Measurements from ENCODE around the gene RPL41. TPM values are rescaled to one million over a fixed set of nuclear protein-coding genes. Genes with fewer than 3 reads are reported as not detected.
"Not testable (repeated sequence)": the region's sequence is repeated elsewhere in the genome, so short reads cannot be mapped to it uniquely, and the experiment has no call there.

The RPL41 gene
- 1,000 to 10,000 TPM; 5,971 to 6,299 TPM for total RNA-seq

DNA sequence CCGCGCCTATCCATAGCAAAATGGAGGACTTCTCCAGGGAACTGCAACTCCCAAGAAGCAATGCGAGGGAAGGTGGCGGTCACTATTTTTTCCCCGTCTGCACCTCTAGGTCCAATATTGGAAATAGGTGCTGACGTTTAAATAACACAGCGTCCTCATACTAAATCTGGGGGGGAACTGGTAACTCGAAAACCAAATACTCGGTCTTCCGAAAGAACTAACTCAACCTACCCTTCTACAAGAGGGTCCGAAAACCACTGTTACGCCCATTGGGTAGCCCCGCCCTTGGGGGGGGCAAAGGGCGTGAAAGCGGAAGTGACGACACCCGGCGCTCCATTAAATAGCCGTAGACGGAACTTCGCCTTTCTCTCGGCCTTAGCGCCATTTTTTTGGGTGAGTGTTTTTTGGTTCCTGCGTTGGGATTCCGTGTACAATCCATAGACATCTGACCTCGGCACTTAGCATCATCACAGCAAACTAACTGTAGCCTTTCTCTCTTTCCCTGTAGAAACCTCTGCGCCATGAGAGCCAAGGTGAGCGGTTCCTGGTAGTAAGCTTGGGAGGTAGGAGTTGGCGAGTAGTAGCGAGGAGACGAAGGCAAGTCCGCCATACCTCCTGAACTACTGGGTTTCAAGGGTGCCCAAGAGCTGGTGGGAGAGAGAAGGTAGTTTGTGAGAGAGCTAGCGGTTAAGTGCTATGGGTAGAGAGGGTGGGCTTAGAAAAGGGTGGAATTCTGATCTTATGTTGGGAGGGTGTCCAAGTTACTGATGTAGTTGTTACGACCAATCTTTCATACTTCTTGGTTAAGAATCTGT is at the start of gene RPL41:
TSS of gene RPL41 (plus strand) at position 367 of the 815 bp plus-strand sequence.
- DNase-seq, result peak; percentile 96
- intact Hi-C loops (cut with micrococcal nuclease), result loop anchor here (1.0 to 10.0 kb wide), 7 partner anchors 12 to 1132 kb away; partner anchors contain the start of genes BLOC1S1, PA2G4, RPS26 and TESPA1
- Mint-ChIP-seq H3K9me3 (no peaks in the 10 kb centered on the region), H3K4me3 (peak within 1 kb of the TSS; percentile 97), H3K36me3 (ENCODE audit: low read depth) (peaks cover 41% of the 10 kb centered on the region), H3K27ac (peak within 1 kb of the TSS; percentile 99), H3K27me3 (ENCODE audit: low read depth) (no peaks in the 10 kb centered on the region), H3K4me1 (ENCODE audit: low read depth) (peaks cover 23% of the 10 kb centered on the region)
- CTCF ChIA-PET, result interaction anchor here (0.6 to 3.7 kb wide), 6 partner anchors 10 to 379 kb away, joined by 3 to 30 read pairs (median 5); partner anchors contain the start of gene RNF41

DNA sequence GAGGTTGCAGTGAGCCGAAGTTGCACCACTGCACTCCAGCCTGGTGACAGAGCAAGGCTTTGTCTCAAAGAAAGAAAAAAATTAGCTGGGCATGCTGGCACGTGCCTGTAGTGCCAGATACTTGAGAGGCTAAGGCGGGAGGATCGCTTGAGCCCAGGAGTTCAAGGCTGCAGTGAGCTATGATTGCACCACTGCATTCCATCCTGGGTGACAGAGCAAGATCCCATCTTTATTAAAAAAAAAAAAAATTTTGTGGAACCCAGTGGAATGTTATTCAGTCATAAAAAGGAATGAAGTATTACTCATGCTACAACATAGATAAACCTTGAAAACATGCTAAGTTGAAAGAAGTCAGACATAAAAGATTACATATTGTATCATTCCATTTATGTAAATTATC is 44.8 kb upstream of the RPL41 start:
- DNase-seq, result no peak
- CTCF ChIA-PET, result interaction anchor here (0.9 kb wide), 1 partner anchor 76 kb away, joined by 3 read pairs; no protein-coding TSS in a partner anchor
- intact Hi-C loops (cut with micrococcal nuclease), result no loop called here
- Mint-ChIP-seq H3K27ac (no peak overlapping the region), H3K27me3 (ENCODE audit: low read depth) (no peaks in the 10 kb centered on the region), H3K4me1 (ENCODE audit: low read depth) (peaks cover 4% of the 10 kb centered on the region), H3K4me3 (no peak overlapping the region), H3K36me3 (ENCODE audit: low read depth) (no peaks in the 10 kb centered on the region), H3K9me3 (no peaks in the 10 kb centered on the region)

DNA sequence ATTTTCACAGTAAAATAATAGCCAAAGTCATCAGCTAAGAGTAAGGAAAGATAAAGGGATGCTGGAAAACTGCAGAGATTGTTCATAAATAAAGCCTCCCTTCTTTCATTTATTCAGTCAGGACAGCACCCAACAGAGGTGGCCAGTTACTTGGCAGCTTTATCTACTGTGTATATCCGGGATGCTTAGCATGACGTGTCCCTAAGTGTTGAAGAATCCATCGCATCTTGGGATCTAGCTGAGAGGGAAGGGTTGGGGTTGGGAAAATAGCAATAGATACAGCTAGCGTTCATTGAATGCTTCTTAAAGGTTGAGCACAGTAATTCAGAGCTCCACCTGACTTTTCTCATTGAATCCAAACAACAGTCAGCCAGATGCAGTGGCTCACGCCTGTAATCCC is 42.0 kb upstream of the RPL41 start:
- no peak overlapping the region for H3K4me3 Mint-ChIP-seq
- no peak for DNase-seq
- H3K9me3 Mint-ChIP-seq, result no peaks in the 10 kb centered on the region
- H3K36me3 Mint-ChIP-seq (ENCODE audit: low read depth), result no peaks in the 10 kb centered on the region
- intact Hi-C loops (cut with micrococcal nuclease), result no loop called here
- H3K27me3 Mint-ChIP-seq (ENCODE audit: low read depth), result no peaks in the 10 kb centered on the region
- H3K27ac Mint-ChIP-seq, result no peak overlapping the region
- CTCF ChIA-PET, result interaction anchor here (0.8 kb wide), 1 partner anchor 11 kb away, joined by 3 read pairs; no protein-coding TSS in a partner anchor
- H3K4me1 Mint-ChIP-seq (ENCODE audit: low read depth), result no peaks in the 10 kb centered on the region

DNA sequence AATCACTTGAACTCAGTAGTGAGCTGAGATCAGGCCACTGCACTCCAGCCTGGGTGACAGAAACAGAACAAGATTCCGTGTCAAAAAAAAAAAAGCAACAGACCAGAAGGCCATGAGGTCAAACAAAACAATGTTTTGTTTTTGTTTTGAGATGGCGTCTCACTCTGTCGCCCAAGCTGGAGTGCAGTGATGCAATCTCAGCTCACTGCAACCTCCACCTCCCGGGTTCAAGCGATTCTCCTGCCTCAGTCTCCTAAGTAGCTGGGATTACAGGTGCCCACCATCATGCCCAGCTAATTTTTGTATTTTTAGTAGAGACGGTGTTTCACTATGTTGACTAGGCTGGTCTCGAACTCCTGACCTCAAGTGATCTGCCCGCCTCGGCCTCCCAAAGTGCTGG is 38.5 kb upstream of the RPL41 start:
- H3K27me3 Mint-ChIP-seq (ENCODE audit: low read depth), result peaks cover 17% of the 10 kb centered on the region
- intact Hi-C loops (cut with micrococcal nuclease), result not testable (repeated sequence)
- H3K4me1 Mint-ChIP-seq (ENCODE audit: low read depth), result peaks cover 12% of the 10 kb centered on the region

DNA sequence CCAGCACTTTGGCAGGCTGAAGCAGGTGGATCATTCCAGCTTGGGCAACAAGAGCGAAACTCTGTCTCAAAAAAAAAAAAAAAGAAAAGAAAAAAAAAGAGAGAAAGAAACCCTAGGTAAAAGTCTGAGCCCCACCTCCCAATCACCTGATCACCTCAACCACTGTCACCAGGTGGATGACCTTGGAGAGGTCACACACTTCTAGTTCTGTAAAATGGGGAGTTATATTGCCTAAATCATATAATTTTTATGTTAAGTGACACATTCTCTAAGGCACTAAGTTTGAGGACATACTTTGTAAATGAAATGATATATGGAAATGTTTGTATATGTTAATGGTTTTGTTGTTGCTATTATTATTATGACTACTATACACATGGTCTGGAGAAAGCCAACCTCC is 38.0 kb upstream of the RPL41 start:
- peaks cover 12% of the 10 kb centered on the region for H3K4me1 Mint-ChIP-seq (ENCODE audit: low read depth)
- CTCF ChIA-PET, result interaction anchor here (0.6 to 1.1 kb wide), 3 partner anchors 10 to 337 kb away, joined by 3 read pairs; partner anchors contain the start of gene ZC3H10
- peak overlapping the region; percentile 76 for H3K4me3 Mint-ChIP-seq
- intact Hi-C loops (cut with micrococcal nuclease), result no loop called here
- no peaks in the 10 kb centered on the region for H3K9me3 Mint-ChIP-seq
- no peaks in the 10 kb centered on the region for H3K36me3 Mint-ChIP-seq (ENCODE audit: low read depth)
- H3K27me3 Mint-ChIP-seq (ENCODE audit: low read depth), result peaks cover 17% of the 10 kb centered on the region
- DNase-seq, result no peak
- no peak overlapping the region for H3K27ac Mint-ChIP-seq

More for the DNA sequence above, 38.5 kb upstream of the RPL41 start:
- CTCF ChIA-PET, result interaction anchor here (0.6 to 1.1 kb wide), 4 partner anchors 9 to 336 kb away, joined by 3 read pairs; partner anchors contain the start of gene ZC3H10
- DNase-seq; H3K4me3 Mint-ChIP-seq; H3K9me3 Mint-ChIP-seq; H3K36me3 Mint-ChIP-seq (ENCODE audit: low read depth); H3K27ac Mint-ChIP-seq: not testable (repeated sequence)

DNA sequence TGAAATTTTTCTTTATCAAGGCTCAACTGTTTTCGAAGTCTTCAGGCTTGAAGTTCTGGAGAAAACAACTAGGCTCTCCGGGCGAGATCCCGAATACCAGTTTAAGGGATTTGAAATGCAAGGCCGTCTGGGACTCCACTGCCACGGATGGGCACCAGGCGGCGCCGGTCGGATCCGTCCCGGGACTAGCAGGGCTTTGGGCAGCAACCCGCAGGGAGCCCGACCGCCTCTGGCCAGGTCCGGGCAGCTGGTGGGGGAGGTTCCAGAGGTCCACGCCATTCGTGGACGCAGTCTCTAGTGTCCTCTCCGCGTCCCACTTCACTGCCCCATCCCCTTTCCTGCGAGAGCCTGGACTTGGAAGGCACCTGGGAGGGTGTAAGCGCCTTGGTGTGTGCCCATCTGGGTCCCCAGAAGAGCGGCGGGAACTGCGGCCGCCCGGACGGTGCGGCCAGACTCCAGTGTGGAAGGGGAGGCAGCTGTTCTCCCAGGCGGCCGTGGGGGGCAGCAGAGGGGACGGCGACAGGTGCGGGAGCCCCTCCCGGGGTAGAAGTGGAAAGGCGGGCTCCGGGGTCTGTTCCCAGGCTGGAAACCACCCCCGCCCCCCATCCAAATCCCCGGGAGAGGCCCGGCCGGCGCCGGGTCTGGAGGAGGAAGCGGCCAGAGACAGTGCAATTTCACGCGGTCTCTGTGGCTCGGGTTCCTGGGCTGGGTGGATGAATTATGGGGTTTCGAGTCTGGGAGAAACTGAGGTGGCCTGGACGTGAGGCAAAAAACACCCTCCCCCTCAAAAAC is 37.3 kb upstream of the RPL41 start:
- H3K9me3 Mint-ChIP-seq, result no peaks in the 10 kb centered on the region
- DNase-seq, result peak; percentile 70
- H3K36me3 Mint-ChIP-seq (ENCODE audit: low read depth), result no peaks in the 10 kb centered on the region
- H3K27ac Mint-ChIP-seq, result no peak overlapping the region
- H3K4me1 Mint-ChIP-seq (ENCODE audit: low read depth), result peaks cover 12% of the 10 kb centered on the region
- intact Hi-C loops (cut with micrococcal nuclease), result loop anchor here (1.0 kb wide), 2 partner anchors 25 to 39 kb away; partner anchors contain the start of genes PA2G4 and ZC3H10
- peak overlapping the region; percentile 76 for H3K4me3 Mint-ChIP-seq
- H3K27me3 Mint-ChIP-seq (ENCODE audit: low read depth), result peaks cover 17% of the 10 kb centered on the region
- CTCF ChIA-PET, result interaction anchor here (0.8 to 1.0 kb wide), 3 partner anchors 10 to 32 kb away, joined by 3 to 4 read pairs (median 4); partner anchors contain the start of gene PA2G4

DNA sequence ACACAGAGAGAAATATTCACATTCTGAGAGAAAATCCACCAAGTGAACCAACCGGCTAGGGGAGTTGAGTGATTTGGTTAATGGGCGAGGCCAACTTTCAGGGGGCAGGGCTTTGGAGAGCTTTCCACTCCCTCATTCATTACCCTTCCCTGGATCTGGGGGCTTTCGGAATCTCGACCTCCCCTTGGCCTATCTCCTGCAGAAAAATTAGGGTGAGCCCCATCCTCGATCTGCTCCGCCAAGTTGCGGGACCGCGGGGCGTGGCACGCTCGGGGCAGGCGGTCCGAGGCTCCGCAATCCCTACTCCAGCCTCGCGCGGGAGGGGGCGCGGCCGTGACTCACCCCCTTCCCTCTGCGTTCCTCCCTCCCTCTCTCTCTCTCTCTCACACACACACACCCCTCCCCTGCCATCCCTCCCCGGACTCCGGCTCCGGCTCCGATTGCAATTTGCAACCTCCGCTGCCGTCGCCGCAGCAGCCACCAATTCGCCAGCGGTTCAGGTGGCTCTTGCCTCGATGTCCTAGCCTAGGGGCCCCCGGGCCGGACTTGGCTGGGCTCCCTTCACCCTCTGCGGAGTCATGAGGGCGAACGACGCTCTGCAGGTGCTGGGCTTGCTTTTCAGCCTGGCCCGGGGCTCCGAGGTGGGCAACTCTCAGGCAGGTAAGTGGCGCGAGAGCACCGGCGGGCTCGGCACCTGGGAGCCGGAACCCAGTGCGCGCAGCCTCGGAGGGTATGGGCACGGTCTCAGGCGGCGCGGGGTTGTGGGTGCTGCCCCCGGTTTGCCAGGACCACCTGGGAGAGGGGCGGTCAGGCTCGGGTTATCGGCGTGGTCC is 36.5 kb upstream of the RPL41 start, which contains the start of gene ERBB3:
TSS of gene ERBB3 (plus strand) at position 443 of the 833 bp plus-strand sequence. CDS start at position 579, 136 bp downstream.
- H3K27ac Mint-ChIP-seq, result no peak within 1 kb of the TSS
- no peaks in the 10 kb centered on the region for H3K9me3 Mint-ChIP-seq
- DNase-seq, result peak; percentile 81
- H3K4me1 Mint-ChIP-seq (ENCODE audit: low read depth), result peaks cover 12% of the 10 kb centered on the region
- no peaks in the 10 kb centered on the region for H3K36me3 Mint-ChIP-seq (ENCODE audit: low read depth)
- CTCF ChIA-PET, result interaction anchor here (0.8 to 1.0 kb wide), 4 partner anchors 9 to 31 kb away, joined by 3 to 4 read pairs (median 4); partner anchors contain the start of gene PA2G4
- H3K4me3 Mint-ChIP-seq, result peak within 1 kb of the TSS; percentile 76
- intact Hi-C loops (cut with micrococcal nuclease), result loop anchor here (1.0 to 5.0 kb wide), 3 partner anchors 24 to 38 kb away; partner anchors contain the start of genes PA2G4 and ZC3H10
- peaks cover 17% of the 10 kb centered on the region for H3K27me3 Mint-ChIP-seq (ENCODE audit: low read depth)

DNA sequence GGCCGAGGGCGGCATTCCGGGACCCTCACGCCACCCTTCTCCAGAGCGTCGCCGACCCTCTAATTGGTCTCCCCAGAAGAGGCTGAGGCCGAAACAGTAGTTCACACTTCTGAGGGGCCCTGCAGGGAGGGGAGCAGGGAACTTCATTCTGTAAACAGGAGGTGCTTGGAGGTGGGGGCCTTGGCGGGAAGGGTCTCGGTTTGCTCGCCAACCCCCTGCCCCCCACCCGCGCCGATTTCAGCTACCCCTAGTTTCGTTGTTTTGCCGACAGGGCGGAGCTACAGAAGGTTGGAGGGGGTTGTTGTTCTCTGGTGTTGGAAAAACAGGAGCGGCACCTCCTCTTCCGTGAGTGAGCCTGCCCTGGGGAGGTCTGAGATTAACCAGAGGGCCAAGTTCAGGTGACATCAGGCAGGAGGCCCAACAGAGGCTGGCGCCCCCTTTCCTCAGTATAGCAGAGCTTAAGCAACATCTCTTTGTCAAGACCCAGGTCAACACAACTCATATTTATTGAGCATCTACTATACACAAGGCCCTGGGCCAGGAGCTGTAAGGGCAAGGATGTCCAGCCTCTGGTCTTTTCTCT is 35.8 kb upstream of the RPL41 start:
- Mint-ChIP-seq H3K27me3 (ENCODE audit: low read depth) (peaks cover 17% of the 10 kb centered on the region), H3K4me1 (ENCODE audit: low read depth) (peaks cover 12% of the 10 kb centered on the region), H3K36me3 (ENCODE audit: low read depth) (no peaks in the 10 kb centered on the region), H3K27ac (no peak overlapping the region), H3K4me3 (peak overlapping the region; percentile 76), H3K9me3 (no peaks in the 10 kb centered on the region)
- intact Hi-C loops (cut with micrococcal nuclease), result loop anchor here (5.0 kb wide), 1 partner anchor 33 kb away; no protein-coding TSS in a partner anchor
- no peak for DNase-seq
- CTCF ChIA-PET, result interaction anchor here (1.0 to 1.3 kb wide), 3 partner anchors 16 to 85 kb away, joined by 3 to 4 read pairs (median 4); no protein-coding TSS in a partner anchor

DNA sequence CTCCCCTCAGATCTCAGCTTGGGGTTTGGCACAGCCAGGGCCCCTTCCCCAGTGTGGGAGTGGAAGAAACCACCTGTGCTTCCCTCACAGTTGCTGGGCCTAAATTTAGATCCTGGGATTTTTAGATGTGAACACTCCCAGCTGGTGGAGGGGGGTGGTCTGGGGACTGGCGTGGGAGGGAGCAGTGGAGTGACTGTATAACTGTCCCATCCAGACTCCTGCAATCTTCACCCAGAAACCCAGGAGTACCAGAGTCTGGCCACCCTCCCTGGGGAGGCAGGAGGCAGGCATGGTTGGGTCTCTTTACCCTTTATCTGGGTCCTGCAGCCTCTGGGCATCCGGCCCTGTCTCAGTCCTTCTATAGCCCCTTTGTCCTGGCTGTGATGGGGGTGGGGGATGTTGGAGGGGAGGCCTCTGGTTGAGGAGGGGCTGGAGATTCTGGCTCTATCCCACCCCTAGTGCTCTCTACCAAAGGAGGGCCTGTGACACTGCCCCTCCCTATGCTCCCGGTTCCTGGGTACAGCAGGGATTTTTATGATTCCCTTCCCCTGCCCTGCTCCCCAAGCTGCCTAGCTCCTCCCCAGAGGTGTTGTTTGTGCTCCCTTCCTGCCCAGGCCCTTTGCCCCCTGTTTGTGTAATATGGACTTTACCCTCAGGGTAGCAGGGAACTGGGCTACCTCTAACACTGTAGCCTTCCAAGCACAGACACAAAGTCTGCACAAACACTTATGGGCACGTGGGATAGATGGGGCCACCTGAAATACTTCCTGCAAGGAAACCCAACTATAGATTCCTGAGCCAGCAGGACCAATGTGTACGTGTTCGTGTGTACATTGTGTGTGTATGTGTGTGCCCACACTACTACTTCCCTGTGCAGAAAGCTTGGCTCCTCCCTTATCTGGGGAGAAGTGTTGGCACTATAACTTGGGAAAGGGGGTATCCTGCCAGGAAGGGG is 34.8 kb upstream of the RPL41 start:
- intact Hi-C loops (cut with micrococcal nuclease), result loop anchor here (5.0 kb wide), 1 partner anchor 34 kb away; no protein-coding TSS in a partner anchor
- Mint-ChIP-seq H3K27me3 (ENCODE audit: low read depth) (peaks cover 17% of the 10 kb centered on the region), H3K4me3 (no peak overlapping the region), H3K4me1 (ENCODE audit: low read depth) (peaks cover 12% of the 10 kb centered on the region), H3K27ac (no peak overlapping the region), H3K9me3 (no peaks in the 10 kb centered on the region), H3K36me3 (ENCODE audit: low read depth) (no peaks in the 10 kb centered on the region)
- CTCF ChIA-PET, result interaction anchor here (0.6 to 1.3 kb wide), 3 partner anchors 34 to 292 kb away, joined by 3 to 4 read pairs (median 4); no protein-coding TSS in a partner anchor
- no peak for DNase-seq

DNA sequence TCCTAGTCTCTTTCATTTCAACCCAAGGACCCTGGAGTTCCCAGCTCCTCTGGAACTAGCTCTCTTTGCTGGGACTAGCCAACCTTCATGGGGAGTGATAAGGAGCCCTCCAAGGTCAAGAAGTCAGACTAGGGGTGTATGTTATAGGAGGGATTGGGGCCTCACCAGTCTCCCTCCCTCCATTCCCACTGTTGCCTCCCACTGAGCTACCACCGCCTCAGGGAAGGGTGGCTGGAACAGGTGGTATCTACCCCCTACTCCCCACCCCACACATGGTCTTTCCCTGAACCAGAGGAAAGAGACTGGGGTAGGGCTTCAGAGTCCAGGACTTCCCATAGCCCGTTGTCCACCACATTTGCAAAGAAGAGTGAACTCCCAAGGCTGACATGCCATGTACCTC is 34.1 kb upstream of the RPL41 start:
- Mint-ChIP-seq H3K27me3 (ENCODE audit: low read depth) (peaks cover 17% of the 10 kb centered on the region), H3K9me3 (no peaks in the 10 kb centered on the region), H3K4me1 (ENCODE audit: low read depth) (peaks cover 12% of the 10 kb centered on the region), H3K27ac (no peak overlapping the region), H3K4me3 (no peak overlapping the region), H3K36me3 (ENCODE audit: low read depth) (no peaks in the 10 kb centered on the region)
- intact Hi-C loops (cut with micrococcal nuclease), result loop anchor here (5.0 kb wide), 1 partner anchor 35 kb away; no protein-coding TSS in a partner anchor
- no peak for DNase-seq
- CTCF ChIA-PET, result interaction anchor here (0.6 to 1.2 kb wide), 2 partner anchors 15 to 279 kb away, joined by 3 to 4 read pairs; no protein-coding TSS in a partner anchor
